NCI-H524 treated with DMSO at 0.1 percent for 48 hours (cell line): ENCODE data around the gene NHS.
A peak's percentile ranks its signal among the peaks of the same experiment; 100 is the strongest.

Source experiments
- DNase-seq: peaks from one replicate; lab custom pipeline; 2025; lab: John Stamatoyannopoulos, UW

The NHS gene

DNA sequence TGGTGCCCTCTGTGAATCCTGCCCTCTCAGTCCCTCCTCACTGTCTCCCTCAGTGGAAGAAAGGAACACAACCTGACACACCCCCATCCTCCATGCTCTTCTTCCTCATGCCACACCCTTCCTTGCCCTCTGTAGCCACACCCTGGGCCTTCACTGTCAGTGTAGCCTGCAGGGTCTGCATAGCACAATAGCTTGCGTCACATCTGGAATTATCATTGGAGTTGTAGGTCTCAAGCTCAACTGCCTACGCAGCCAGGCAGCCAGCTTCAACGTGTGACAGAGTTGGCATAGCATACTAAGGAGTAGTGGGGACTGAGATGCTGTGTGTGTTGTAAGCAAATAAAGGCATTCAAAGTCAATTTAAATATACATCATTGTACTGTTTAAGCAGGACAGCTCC, 248.8 kb downstream of the NHS start:
- DNase-seq, result no peak

DNA sequence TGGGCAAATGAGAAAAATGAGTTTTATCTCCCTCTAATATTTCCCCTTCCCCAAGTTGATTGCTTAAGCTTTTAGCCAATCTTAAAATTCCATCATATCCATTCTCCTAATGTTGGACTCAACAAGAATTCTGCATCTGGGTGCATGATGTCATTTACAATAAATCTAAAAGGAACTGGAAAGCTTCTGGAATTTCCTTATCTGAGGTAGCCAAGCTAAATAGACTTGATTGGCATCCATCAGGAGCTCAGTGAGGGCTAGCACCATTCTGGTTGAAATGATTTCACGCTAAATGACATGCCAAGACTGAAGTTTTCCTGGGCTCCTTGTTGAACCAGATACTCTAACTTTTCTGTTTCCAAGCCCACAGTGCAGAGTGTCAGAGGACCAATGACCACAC, 252.0 kb downstream of the NHS start:
- no peak for DNase-seq

DNA sequence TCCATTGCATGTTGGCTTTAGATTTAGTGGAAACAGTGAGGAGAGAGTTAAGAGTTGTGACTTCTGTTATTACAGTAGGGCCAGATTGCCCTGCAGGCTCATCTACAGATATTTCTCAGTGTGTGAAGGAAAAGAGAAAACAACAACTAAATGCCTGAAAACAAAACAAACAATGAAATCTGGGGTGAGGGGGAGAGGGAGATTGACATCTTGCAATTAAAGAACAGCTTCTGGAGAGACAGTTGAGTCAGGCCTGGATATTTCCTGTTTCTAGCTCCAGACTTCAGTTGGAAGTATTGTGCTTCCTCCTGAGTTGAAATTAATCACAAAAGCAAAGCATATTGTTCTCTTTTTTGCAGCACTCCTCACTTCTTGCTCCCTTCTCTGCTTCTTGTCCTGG, 254.0 kb downstream of the NHS start:
- no peak for DNase-seq

DNA sequence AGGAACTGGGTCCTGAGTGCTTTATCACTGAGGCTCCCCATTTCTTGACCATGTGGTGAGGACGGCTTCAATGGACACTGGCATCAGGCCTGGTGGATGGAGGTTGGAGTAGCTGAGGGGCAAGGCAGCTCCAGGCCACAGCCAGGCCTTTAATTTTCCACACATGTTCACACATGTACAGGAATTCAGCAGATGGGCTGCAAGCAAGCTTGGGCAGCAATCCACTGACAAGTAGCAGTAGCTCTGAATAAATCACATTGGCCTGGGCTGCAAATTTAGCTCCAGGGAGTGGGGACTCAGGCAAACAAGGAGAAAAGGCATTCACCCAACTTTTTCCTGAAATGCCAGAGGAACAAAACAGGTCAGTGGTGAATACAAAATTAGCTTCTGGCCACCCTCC, 254.5 kb downstream of the NHS start:
- no peak for DNase-seq

DNA sequence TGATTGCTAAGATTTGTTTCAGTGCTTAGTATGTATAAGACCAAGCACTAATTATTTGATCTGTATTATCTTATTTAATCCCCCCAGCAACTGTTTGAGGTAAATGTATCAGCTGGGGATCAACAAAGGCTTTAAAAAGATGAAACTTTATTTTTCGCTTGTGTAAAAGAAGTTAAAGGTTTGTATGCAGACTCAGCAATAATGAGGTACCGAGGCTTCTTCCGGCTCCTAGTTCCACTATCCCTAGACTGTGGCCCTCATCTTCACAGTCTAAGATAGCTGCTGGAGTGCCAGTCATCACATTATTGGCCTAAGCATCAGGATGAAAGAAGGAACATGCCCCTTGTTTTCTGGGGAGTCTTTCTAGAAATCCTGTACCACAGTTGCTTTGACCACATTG, 256.6 kb downstream of the NHS start:
- no peak for DNase-seq

DNA sequence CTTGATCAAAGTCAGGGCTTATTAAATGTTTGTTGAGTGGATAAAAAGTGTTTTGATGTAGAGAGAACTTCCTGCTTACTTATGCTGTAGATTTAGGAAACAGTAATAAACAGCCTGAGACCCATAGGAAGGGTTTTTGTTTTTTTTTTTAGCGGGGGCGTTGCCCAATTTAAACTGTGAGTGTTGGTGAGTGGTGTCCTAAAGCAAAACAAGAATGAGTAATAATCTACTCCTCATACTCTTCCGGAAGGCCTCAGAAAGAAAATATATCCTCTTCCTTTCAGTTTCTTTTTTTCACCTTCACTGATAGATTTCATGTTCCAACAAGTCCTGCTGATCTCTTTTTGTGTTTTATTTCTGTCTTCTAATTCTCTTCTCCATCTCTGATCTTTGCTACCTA, 257.9 kb downstream of the NHS start:
- DNase-seq, result no peak

DNA sequence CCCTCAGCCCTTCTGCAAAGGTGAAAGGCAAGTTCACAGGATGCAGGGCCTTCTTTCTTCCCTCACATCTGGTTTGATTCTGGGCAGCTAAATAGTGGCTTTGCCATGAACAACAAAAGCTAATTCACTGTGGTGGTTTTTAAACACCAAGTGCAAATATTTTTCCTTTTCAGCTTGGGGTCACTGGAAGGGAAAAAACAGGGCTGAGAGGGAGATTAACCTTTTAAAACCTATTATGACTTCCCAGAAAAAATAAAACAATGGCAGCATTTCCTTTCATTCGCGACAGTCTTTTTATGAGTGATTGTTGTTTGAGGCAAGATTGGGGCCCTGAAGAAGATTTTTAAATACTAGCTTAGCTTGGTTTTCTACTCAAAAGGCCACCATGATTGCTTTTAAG, 258.5 kb downstream of the NHS start:
- DNase-seq, result no peak

DNA sequence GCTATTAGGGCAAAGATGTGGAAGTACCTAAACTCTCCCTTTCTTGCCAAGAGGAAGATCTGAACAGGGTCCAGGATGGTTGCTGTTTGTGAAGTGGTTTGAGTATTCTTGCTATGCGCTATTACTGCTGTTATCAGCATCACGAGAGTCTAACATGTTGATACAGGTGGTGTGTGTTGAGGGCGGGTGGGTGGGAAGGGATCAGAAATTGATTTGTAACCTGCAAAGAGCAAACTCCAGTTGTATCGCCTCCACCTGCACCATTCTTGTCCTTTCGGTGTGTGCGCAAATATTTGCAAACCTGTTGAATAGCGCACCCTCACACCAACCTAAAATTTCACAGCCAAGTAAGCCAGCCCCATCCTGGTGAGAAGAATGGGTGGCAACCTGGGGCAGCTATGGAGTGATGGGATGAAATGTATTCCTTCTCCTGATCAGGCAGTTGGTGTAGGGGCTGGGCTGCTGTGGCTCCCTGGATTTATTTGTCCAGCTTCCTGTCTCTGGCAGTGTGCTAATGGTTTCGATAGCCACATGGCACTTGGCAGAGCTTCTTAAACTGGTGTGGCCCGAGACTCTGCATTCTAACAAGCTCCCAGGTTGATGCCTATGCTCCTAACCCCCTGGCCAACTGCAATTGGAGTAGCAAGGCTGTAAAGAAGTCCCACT, 259.7 kb downstream of the NHS start:
- DNase-seq, result no peak

DNA sequence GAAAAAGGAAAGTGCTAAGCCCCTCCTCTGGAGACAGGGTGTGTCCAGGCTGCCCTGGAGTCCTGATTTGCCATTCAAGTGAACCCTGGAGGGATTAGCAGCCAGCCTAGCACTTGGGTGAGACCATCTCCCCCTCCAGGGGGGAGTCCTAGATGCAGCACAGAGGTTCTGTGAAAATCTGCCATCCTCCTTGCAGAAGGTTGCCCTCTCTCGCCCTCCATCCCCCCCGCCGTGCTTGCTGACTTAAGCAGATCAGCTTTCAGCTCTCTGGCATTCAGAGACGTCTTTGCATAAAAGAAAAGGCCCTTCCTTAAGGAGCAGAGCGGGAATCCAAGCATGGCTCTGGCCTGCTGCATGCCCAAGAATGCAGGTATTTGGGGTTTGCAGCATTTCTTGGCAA, 260.2 kb downstream of the NHS start:
- DNase-seq, result peak; percentile 91

DNA sequence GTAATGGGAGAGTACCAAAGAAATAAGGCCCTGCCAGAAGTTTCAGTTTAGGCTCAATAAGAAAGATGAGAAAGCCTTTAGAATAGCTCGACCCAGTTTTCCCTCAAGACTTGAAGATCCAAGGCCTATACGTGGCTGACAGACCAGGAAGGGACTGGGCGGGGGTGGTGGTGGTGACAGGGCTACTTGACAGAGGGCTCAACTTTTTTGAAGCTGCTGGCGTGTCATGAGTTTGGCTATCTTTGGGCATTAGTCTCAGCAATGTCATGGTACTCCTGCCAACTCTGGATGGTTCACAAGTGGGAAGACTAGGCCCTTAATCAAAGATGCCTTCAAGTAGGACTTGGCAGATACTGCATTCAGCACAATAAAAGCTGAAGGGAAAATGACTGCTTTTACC, 262.2 kb downstream of the NHS start:
- DNase-seq, result no peak

DNA sequence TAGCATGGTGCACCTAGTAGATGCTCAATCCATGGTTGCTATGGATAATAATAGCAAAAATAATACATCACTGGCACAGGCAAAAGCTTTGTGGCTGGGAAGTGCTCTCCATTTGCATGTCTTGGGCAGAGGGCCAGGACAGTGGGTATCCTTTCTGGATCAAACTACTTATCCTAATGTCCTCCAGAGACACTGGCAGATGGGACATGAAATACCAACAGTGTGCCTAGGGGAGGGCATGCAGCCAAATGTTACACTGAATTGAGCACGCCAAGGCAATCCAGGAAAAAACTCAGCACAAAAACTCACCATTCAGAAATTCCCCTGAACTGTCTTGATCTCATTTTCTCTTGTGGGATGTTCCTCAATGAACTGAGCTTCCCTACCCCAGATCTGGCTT, 263.7 kb downstream of the NHS start:
- DNase-seq, result peak; percentile 60

DNA sequence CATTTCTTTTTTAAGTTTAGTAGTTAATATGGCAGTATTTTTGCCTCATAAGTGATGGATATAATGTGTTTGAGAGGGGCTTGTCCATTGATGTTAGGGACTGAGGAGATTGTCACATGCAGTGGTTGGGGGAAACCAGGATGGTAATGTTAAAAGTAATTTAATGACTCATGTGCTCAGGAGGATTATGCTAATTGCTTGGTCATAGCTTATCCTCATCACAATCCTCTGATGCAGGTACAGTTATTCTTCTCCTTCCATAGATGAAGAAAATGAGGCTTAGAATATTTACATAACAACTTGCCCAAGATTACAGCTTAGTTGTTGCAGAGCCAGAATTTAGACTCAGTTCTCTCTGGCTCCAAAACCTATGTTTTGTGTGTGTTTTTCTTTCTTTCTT, 267.9 kb downstream of the NHS start:
- DNase-seq, result no peak

DNA sequence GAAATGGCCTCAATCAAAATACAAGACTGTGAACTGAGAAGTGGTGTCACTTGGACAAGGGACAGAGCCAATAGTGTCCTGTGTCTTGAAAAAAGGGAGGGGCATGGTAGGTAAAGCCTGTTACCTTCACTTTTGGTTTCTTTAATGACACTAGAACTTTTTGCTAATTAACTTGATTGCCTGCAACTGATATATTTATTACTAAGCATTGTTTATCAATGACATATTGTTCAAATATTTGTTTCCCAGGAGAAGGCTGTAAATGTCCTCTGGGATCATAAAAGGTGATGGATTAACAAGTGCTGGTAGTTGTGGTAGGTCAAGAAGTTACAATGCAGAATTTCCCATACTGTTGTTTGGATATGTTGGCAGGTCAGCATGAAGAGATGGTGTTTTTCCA, 268.5 kb downstream of the NHS start:
- no peak for DNase-seq

DNA sequence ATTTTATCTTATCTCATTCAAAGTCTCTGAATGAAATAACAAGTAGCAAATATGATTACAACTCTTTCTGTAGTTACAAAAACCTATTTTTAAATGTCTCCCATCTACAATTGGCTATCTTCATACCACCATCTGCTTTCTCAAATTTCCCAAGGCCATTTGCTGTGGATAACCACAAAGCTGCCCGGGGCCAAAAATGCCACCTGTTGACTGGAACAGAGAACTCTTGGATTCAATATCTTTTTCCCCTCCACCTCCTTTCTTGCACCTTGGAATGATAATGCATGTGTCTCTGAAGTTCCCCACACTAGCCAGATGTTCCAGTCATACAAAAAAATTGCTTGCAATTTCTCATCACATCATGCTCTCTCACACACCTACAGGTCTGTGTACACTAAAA, 269.0 kb downstream of the NHS start:
- no peak for DNase-seq

DNA sequence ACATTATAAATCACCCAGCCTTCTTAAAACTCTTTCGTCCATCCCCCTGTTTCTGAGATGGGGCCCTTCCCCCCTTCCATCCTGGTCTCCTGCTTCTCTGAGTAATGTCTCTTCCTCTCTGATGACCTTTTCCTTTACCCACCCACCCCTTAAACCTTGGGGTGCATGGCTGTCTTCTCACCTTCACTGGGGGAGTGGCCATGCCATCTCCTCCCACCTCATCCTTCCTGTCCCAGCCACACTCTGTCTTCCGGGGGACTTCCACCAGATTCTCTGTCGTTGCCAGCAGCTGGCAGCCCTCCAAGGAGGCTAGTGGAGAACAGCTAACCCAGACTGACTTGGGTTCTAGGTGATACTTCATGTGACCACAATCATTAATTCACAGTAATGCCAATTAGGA, 279.1 kb downstream of the NHS start:
- no peak for DNase-seq

DNA sequence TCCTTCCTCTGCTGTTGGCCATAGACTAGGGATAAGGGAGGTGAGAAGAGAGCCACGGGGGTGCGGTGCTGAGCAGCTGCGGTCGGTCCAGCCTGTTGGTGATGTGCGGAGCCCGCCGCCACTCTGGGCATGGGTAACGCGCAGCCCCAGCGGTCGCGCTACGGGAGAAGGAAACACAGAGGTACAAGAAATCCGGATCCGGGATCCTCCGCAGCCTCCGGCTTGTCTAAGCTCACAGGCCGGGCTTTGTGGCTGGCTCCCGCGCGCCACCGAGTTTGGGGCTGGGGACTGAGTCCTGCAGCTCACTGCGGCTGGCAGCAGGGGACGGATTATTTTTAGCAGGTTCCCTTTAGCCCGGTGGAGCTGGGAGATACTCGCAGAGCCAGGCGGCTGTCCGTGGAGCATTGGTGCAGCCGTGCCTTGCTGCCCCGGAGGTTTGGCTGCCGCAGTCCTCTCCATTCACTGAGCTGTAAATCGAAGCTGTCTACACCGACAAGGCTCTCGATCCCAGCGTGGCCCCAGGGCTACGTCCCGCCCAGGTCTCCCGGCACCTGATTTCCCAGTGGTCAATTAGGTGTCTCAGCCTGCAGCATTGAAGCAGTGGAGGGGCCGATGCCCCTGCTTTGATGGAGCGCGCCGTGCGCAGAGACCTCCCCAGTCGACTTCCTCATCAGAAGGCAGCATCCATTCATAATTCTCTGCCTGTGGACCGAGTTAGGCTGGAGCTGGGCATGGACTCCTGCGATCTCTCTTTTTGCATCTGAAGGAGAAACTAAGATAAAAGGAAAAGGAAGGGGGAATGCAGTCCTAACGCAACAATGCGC, 280.4 kb downstream of the NHS start:
- no peak for DNase-seq

DNA sequence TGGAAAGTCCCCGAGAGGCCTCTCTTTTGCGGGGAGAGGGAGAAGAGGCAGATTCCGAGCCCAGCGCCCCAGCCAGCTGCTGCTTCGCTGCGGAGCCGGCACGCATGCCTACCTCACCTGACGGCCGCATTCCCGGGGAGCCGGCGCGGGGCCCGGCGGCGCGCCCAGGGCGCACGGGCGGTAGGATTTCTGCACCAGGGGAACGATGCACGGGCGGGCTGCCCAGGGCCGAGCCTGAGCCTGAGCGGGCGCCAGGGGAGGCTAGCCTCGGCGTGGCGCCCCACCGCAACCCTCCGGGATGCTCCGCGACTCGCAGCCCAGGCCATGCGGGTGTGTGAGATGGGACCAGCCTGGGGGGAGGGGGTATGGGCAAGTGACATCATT, 281.0 kb downstream of the NHS start:
- DNase-seq, result no peak

DNA sequence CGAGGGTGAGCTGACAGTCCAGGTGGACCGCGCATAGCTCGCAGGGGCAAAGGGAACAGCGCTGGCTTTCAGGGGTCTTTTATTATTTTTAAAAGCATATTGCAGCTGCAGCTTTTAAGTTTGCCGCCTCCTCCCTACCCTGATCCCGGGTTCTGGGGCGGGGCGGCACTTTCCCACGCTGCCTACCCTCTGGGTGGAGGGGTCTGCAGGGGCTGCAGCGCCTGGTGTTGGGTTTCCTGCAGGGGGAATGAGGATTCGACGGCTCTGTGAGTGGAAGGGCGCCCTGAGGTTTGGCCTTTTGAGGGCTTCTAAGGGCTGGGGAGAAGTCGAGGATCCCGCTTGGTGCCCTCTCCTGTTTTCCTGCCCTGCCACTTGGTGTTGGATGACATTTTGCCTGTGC, 281.6 kb downstream of the NHS start:
- DNase-seq, result no peak

DNA sequence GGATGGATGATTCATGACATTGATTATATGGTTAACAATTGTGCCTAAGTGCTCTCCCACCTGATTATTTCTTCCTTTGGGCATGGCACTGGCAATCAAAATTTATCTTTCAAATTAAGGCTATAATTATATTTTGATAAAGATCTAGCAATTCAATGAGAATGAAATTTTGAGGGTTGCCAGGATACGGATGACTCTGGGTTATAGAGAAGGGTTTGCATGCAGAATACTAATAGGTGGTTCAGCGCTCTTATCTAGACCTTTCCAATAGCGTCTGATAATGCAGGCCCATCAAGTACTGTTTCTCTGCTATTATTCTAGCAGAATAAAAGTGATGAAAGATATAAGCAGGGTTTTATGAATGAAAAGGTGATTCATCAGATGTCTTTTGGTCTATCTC, 287.4 kb downstream of the NHS start:
- no peak for DNase-seq

DNA sequence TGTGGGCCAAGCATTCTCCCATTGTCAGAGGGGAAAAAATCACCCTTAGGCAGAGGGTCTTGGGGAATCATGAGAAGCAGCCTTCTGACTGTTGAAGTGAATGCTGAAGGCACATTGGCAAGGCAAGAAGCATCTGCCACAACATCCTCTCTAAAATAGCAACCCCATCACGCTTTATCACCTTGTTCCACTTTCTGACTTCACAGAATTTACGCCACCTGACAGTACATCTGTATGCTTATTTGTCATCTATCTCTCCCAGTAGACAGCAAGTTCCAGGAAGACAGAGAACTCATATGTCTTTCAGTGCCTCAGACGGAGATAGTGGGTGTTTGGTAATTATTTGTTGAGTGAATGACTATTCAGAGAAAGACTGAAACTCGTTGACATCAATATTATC, 293.9 kb downstream of the NHS start:
- no peak for DNase-seq

DNA sequence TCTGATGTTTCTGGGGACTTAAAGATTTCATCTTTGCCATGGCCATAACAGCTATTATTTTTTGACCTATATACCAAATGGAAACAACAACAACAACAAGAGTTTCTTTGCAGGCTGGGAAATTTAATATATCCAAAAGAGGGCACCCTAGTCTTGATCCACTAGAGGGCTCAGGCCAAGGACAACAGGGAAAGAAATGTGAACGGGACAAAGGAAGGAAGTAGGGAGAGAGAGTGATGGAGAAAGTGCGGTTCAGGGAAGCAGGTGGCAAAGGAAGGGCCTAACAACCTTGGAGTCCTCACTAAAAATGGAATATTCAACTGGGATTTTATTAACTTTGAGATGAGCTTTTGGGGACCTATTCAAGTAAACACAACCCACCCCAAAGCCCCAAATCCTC, 294.5 kb downstream of the NHS start:
- no peak for DNase-seq

DNA sequence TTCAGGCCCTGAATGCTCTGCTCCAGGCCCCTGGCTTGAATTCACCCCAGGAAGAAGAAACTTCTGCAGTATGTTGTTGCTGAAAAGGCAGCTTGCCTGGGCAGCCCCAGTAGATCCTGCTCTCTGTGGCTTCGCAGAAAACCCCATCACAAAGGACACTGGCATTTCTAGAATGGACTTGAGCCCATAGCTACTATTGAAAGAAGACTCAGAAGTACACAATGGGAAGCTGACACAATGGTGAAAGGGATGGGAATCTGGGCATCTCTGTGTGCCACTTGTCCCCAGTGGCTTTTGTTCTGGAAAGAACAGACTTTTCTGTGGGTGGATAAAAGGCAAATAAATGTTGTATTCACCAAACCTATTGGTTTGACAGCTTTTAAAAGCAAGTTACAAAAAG, 294.9 kb downstream of the NHS start:
- DNase-seq, result no peak

DNA sequence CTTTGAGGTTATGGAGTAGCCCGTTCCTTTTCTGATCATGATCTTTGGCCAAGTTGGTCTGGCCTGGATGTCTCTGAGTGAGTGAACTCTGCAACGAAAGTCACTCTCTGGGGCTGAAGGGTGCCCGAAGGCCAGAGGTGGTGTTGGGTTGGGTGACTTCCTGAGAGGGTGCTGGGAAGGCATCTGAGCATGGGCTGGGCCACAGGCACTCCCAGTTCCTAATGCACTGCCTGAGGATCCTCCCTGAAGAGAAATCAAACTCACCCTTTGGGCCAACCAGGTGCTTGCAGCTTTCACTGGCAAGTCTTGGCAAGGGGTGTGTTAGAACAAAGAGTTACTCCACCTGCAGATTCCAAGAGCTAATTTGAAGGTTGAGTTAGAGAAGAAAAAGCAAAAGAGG, 295.9 kb downstream of the NHS start:
- DNase-seq, result no peak

DNA sequence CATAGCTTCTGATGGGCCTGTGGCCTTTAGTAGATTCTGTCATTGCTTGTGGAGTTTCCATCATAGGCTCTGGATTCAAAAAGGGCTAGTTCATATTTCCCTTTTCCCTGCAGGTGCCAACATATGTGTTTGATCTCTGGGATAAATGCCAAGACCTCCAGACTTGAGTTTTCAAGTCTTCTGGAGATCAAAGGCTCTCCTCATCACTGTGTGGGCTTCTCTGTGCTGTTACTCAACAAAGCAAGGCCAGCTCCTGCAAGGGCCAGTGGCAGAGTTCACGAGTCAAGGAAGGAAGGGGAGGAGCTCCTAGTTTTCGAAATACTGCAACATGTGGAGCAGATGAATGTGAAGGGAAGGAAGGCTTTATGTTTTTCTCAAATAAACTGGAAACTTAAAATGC, 299.6 kb downstream of the NHS start:
- DNase-seq, result no peak
